ENCODE results near the gene WDR5. TPM values are rescaled to one million over a fixed set of nuclear protein-coding genes. Genes with fewer than 3 reads are reported as not detected.
A peak's percentile ranks its signal among the peaks of the same experiment; 100 is the strongest.

Gene WDR5
- total and polyA plus RNA-seq, 2 of the 13 experiments (the other 11 are each of a cell fraction or from before 2014, with no cell fraction given): 34.3 TPM

DNA sequence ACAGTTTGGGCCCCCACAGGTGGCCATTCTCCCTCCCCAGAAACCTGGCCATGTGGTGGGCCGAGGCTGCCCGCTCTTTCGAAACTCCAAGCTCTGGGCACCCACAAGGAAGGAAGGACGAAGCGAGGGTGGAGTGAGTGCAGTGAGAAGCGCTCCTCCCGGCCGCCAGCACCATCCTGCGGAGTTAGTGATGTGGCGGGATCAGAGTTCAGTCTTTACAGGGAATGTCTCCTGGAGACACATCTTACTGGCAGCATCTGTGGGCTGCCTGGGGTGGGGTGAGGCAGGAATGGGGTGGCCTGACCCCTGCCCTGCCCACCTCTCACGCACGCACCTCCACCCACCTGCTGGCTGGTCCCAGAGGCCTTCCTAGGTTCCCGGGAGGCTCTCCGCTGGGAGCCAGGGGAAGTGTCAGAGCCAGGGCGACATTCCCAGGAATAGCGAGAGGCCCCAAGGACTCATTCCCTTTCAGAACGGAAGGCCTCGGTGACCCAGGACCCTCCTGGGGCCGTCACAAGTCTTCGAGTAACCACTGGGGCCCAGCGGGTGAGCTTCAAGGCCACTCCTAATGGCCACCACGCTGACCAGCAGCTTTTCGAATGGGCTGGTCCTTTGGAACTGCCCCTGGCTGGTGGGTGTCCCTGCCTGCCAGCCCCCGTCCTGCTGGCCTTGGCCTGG, 34.0 kb downstream of the WDR5 start (continued):
- TF ChIP-seq ZFP62 (CRISPR knock-in tag; IDR thresholded peaks at IDR 0.05) (no peak), HES4 (CRISPR knock-in tag; IDR thresholded peaks at IDR 0.05; ENCODE audit: borderline replicate concordance) (no peak), NR2F1 (CRISPR knock-in tag; IDR thresholded peaks at IDR 0.05) (no peak), ZIK1 (CRISPR knock-in tag; IDR thresholded peaks at IDR 0.05; ENCODE audit: borderline replicate concordance, low read depth) (no peak), NCOR1 (IDR thresholded peaks at IDR 0.05; ENCODE audit: borderline replicate concordance, low read length) (no peak), ZNF83 (CRISPR knock-in tag; IDR thresholded peaks at IDR 0.05; ENCODE audit: borderline replicate concordance) (no peak), ZNF589 (CRISPR knock-in tag; conservative IDR thresholded peaks at IDR 0.05) (0 out of 2 replicates have a peak, but pooled peaks have one; percentile 50), ZNF484 (CRISPR knock-in tag; IDR thresholded peaks at IDR 0.05; ENCODE audit: borderline replicate concordance, low read depth) (no peak), NFRKB (IDR thresholded peaks at IDR 0.05) (no peak), ZNF670 (CRISPR knock-in tag; IDR thresholded peaks at IDR 0.05; ENCODE audit: borderline replicate concordance) (no peak), HHEX (CRISPR knock-in tag; IDR thresholded peaks at IDR 0.05) (no peak), REPIN1 (CRISPR knock-in tag; IDR thresholded peaks at IDR 0.05; ENCODE audit: borderline replicate concordance, low read depth) (no peak), ZNF441 (CRISPR knock-in tag; IDR thresholded peaks at IDR 0.05; ENCODE audit: borderline replicate concordance) (no peak)
- TF ChIP-seq, protein P1, sequence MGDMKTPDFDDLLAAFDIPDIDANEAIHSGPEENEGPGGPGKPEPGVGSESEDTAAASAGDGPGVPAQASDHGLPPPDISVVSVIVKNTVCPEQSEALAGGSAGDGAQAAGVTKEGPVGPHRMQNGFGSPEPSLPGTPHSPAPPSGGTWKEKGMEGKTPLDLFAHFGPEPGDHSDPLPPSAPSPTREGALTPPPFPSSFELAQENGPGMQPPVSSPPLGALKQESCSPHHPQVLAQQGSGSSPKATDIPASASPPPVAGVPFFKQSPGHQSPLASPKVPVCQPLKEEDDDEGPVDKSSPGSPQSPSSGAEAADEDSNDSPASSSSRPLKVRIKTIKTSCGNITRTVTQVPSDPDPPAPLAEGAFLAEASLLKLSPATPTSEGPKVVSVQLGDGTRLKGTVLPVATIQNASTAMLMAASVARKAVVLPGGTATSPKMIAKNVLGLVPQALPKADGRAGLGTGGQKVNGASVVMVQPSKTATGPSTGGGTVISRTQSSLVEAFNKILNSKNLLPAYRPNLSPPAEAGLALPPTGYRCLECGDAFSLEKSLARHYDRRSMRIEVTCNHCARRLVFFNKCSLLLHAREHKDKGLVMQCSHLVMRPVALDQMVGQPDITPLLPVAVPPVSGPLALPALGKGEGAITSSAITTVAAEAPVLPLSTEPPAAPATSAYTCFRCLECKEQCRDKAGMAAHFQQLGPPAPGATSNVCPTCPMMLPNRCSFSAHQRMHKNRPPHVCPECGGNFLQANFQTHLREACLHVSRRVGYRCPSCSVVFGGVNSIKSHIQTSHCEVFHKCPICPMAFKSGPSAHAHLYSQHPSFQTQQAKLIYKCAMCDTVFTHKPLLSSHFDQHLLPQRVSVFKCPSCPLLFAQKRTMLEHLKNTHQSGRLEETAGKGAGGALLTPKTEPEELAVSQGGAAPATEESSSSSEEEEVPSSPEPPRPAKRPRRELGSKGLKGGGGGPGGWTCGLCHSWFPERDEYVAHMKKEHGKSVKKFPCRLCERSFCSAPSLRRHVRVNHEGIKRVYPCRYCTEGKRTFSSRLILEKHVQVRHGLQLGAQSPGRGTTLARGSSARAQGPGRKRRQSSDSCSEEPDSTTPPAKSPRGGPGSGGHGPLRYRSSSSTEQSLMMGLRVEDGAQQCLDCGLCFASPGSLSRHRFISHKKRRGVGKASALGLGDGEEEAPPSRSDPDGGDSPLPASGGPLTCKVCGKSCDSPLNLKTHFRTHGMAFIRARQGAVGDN (CRISPR knock-in tag; IDR thresholded peaks at IDR 0.05): peak; percentile 85
- TF ChIP-seq, protein P2, sequence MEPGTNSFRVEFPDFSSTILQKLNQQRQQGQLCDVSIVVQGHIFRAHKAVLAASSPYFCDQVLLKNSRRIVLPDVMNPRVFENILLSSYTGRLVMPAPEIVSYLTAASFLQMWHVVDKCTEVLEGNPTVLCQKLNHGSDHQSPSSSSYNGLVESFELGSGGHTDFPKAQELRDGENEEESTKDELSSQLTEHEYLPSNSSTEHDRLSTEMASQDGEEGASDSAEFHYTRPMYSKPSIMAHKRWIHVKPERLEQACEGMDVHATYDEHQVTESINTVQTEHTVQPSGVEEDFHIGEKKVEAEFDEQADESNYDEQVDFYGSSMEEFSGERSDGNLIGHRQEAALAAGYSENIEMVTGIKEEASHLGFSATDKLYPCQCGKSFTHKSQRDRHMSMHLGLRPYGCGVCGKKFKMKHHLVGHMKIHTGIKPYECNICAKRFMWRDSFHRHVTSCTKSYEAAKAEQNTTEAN (CRISPR knock-in tag; conservative IDR thresholded peaks at IDR 0.05): no peak
- TF ChIP-seq, protein P3, sequence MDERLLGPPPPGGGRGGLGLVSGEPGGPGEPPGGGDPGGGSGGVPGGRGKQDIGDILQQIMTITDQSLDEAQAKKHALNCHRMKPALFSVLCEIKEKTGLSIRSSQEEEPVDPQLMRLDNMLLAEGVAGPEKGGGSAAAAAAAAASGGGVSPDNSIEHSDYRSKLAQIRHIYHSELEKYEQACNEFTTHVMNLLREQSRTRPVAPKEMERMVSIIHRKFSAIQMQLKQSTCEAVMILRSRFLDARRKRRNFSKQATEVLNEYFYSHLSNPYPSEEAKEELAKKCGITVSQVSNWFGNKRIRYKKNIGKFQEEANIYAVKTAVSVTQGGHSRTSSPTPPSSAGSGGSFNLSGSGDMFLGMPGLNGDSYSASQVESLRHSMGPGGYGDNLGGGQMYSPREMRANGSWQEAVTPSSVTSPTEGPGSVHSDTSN (CRISPR knock-in tag; IDR thresholded peaks at IDR 0.05): no peak
- TF ChIP-seq, protein P4, sequence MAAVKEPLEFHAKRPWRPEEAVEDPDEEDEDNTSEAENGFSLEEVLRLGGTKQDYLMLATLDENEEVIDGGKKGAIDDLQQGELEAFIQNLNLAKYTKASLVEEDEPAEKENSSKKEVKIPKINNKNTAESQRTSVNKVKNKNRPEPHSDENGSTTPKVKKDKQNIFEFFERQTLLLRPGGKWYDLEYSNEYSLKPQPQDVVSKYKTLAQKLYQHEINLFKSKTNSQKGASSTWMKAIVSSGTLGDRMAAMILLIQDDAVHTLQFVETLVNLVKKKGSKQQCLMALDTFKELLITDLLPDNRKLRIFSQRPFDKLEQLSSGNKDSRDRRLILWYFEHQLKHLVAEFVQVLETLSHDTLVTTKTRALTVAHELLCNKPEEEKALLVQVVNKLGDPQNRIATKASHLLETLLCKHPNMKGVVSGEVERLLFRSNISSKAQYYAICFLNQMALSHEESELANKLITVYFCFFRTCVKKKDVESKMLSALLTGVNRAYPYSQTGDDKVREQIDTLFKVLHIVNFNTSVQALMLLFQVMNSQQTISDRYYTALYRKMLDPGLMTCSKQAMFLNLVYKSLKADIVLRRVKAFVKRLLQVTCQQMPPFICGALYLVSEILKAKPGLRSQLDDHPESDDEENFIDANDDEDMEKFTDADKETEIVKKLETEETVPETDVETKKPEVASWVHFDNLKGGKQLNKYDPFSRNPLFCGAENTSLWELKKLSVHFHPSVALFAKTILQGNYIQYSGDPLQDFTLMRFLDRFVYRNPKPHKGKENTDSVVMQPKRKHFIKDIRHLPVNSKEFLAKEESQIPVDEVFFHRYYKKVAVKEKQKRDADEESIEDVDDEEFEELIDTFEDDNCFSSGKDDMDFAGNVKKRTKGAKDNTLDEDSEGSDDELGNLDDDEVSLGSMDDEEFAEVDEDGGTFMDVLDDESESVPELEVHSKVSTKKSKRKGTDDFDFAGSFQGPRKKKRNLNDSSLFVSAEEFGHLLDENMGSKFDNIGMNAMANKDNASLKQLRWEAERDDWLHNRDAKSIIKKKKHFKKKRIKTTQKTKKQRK (IDR thresholded peaks at IDR 0.05; ENCODE audit: low read length): no peak
- TF ChIP-seq, protein P5, sequence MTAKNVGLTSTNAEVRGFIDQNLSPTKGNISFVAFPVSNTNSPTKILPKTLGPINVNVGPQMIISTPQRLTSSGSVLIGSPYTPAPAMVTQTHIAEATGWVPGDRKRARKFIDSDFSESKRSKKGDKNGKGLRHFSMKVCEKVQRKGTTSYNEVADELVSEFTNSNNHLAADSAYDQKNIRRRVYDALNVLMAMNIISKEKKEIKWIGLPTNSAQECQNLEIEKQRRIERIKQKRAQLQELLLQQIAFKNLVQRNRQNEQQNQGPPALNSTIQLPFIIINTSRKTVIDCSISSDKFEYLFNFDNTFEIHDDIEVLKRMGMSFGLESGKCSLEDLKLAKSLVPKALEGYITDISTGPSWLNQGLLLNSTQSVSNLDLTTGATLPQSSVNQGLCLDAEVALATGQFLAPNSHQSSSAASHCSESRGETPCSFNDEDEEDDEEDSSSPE (CRISPR knock-in tag; IDR thresholded peaks at IDR 0.05): no peak
